ENCODE measurements around the gene TOX4.
"Not testable (repeated sequence)": the region's sequence is repeated elsewhere in the genome, so short reads cannot be mapped to it uniquely, and the experiment has no call there.

The TOX4 gene

DNA sequence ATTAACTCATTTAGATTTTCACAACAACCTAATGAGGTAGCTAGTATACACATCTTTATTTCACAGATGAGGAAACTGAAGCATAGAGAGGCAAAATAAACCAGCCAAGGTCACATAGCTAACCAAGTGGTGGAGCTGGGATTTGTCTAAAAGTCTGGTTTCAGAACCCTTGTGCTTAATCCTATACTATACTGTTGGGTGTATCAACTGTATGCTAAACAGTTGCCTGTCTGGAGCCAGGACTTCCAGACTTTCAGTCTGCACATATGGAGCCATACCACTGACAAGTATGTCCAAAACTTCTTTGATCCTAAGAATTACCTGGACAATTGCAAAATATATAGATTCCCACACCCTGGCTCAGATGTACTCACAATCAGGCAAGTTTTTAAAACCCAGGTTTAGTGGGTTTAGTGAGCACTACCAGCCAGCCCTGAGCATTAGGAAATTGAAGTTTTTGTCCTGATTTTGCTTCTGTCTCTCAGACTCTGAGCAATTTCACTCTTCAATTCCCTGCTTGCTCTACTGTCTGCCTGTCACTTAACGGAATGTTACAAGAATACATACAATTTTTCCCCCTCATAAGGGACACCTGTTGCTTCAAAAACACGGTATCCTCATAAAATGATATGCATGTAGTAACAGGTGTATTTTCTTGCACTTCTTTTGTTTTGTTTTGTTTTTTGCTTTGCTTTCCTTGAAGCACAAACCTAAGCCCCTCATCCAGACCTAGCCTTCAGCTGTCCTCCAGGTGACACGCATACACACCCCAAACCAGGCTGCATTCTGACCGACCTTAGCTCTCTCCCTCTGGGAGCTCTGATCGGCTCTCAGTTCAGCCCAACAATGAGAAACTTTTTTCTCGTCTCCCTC, 58.8 kb downstream of the TOX4 start:
- DNase-seq (ENCODE audit: low spot score) = no peak

DNA sequence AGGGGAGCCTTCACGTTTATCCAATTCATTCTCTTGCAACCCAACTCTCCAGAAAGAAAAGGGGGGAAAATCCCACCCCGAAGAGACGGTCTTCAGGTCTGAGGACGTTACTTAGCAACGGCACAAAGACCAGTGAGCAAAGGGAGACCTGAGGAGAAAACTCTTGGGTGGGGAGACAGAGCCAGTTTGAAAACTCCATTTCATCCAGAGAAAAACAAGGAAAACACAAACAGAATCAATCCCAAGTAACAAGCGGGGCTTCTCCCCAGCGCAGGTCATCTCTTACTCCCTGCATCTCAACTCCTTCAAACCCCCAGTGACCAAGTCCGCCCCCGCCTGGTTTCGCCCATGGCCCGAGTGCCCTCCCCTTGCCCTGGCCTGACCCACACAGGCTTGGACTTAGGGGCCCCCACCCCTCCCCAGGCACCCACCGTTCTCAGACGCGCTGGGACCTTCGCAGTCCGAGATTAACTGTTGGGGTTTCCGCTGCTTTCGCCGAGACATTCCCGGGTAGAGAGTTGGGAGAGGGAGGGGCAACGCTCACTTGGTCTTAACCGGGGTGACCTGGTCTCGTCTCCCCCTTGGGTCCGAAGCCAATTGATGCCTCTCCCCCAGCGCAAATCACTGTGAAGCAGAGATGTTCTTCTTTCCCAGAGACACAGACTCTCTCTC, 59.6 kb downstream of the TOX4 start:
- DNase-seq (ENCODE audit: low spot score) = no peak

GRCh38 chr14:21537090-21537424, 60.1 kb downstream of the TOX4 start:
- no peak for DNase-seq (ENCODE audit: low spot score)

GRCh38 chr14:21539189-21539940, 62.4 kb downstream of the TOX4 start:
- DNase-seq (ENCODE audit: low spot score) = no peak

- DNase-seq (ENCODE audit: low spot score) = no peak
These were observed 64.5 kb downstream of the TOX4 start for GRCh38 chr14:21541413-21542074.

GRCh38 chr14:21543521-21543960, 66.5 kb downstream of the TOX4 start:
- no peak for DNase-seq (ENCODE audit: low spot score)

- DNase-seq (ENCODE audit: low spot score) = no peak
These were observed 67.0 kb downstream of the TOX4 start for GRCh38 chr14:21543963-21544362.

DNA sequence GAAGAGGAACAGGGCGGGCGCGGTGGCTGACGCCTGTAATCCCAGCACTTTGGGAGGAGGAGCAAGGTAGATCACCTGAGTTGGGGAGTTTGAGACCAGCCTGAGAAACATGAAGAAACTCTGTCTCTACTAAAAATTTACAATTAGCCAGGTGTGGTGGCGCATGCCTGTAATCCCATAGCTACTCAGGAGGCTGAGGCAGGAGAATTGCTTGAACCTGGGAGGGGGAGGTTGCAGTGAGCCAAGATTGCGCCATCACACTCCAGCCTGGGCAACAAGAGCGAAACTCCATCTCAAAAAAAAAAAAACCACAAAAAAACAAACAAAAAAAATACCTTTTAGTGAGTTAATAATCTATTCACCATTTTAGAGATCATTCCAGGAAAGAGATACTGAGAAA, 67.6 kb downstream of the TOX4 start:
- not testable (repeated sequence) for DNase-seq (ENCODE audit: low spot score)
